Muscle of arm (tissue), 12 donors: ENCODE results near the gene GIT2. TPM values are rescaled to one million over a fixed set of nuclear protein-coding genes. Genes with fewer than 3 reads are reported as not detected.
"Not testable (repeated sequence)": the region's sequence is repeated elsewhere in the genome, so short reads cannot be mapped to it uniquely, and the experiment has no call there.

Experiments
- DNase-seq: peaks from one replicate; pipeline ENCODE4 v3.0.0-alpha.2; 2013
- polyA plus RNA-seq, 12 donors: library from polyadenylated mRNA; unstranded; fragments of 120-200 nt; gene quantifications; one replicate each; pipeline ENCODE4 v1.2.1, GENCODE V29; 2013; ENCODE audit not compliant: insufficient read length in 12 of 12

Gene GIT2
- polyA plus RNA-seq, 12 donors, result 17.2 to 74.5 (median 55.2) TPM; not detected in 1

GRCh38 chr12:110008681-110009398, 12.7 kb upstream of the GIT2 start:
- DNase-seq, result not testable (repeated sequence)

GRCh38 chr12:110007881-110008280, 11.7 kb upstream of the GIT2 start:
- DNase-seq, result no peak

- DNase-seq, result no peak
Measured at GRCh38 chr12:110006115-110006514, 9.9 kb upstream of the GIT2 start.

GRCh38 chr12:110005319-110005973, 9.3 kb upstream of the GIT2 start:
- no peak for DNase-seq

GRCh38 chr12:110004598-110004997, 8.4 kb upstream of the GIT2 start:
- DNase-seq, result no peak

- no peak for DNase-seq
Measured at GRCh38 chr12:110002676-110003515, 6.7 kb upstream of the GIT2 start.

- DNase-seq, result no peak
Measured at GRCh38 chr12:110001596-110001995, 5.4 kb upstream of the GIT2 start.

GRCh38 chr12:109999983-110000505, 3.9 kb upstream of the GIT2 start:
- no peak for DNase-seq

- DNase-seq, result no peak
Measured at GRCh38 chr12:109999649-109999971, 3.4 kb upstream of the GIT2 start.

GRCh38 chr12:109998904-109999648, 2.9 kb upstream of the GIT2 start, which contains the start of gene ANKRD13A:
TSS of gene ANKRD13A (plus strand) at chr12:109999430. CDS start at chr12:109999689, 259 bp downstream.
- DNase-seq, result peak; percentile 96

GRCh38 chr12:109998241-109998903, 2.2 kb upstream of the GIT2 start:
- DNase-seq, result peak; percentile 37

- no peak for DNase-seq
Measured at GRCh38 chr12:109997393-109997792, 1.2 kb upstream of the GIT2 start.

- DNase-seq, result no peak
Measured at GRCh38 chr12:109996483-109996853, 300 bp upstream of the GIT2 start.

- peak; percentile 31 for DNase-seq
Measured at GRCh38 chr12:109995361-109995685, 845 bp downstream of the GIT2 start.

GRCh38 chr12:109994401-109995175, 1.6 kb downstream of the GIT2 start:
- DNase-seq, result no peak

- DNase-seq, result no peak
Measured at GRCh38 chr12:109993091-109993490, 3.1 kb downstream of the GIT2 start.

GRCh38 chr12:109991586-109991985, 4.6 kb downstream of the GIT2 start:
- DNase-seq, result no peak

GRCh38 chr12:109989380-109989779, 6.8 kb downstream of the GIT2 start:
- no peak for DNase-seq

GRCh38 chr12:109988903-109989302, 7.3 kb downstream of the GIT2 start:
- DNase-seq, result no peak

GRCh38 chr12:109988274-109988673, 7.9 kb downstream of the GIT2 start:
- DNase-seq, result no peak
